Uterus (tissue), 2 donors: ENCODE results near the gene UBE2Z.

ENCODE experiments used
- POLR2A ChIP-seq, 2 donors: fragments of 450-650 bp; IDR thresholded peaks; one replicate each; pipeline ENCODE4 v1.6.1; 2016; ENCODE audit warnings: antibody characterized with exemption in 2 of 2, mild to moderate bottlenecking in 1 of 2, moderate library complexity in 1 of 2
- TF ChIP-seq, protein P1 (sequence below), 4 experiments: fragments of 200-600 bp in 2 of 4; fragments of 450-650 bp in 2 of 4; sonication (generic) in 2 of 4; IDR thresholded peaks; one replicate each; pipeline ENCODE4 v1.5.1; 2016 to 2019; ENCODE audit warnings: antibody characterized with exemption in 4 of 4, mild to moderate bottlenecking in 2 of 4, moderate library complexity in 1 of 4

DNA sequence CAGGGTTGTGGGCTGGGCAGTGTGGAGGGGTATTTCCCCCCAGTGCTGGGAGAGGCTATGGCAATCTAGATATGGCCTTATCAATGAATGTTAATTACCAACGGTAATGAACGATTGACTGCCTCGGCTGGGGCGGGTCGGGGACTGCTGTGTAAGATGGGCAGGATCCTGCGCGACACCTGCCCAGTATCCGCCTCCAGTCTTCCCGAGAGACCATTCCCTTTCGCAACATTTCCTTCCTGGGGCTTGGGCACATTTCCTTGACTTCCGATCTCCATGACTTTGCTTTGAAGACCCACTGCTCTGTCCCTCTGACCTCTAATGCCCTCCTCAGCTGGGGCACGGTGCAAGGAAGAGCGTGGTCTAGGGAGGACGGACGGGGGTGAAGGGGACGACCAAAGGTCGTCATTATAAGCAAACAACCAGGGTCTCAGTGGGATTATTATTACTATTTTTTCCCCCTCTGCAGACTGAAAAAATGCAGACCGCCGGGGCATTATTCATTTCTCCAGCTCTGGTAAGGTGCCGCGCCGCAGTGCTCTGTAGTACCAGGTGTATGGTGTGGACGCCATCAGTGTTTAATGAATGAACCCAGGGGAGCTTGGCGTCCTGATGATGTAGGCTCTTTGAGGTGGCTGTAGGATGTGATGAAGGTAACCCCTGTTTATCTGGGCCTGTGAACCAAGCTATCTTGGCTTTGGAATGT, 15.1 kb upstream of the UBE2Z start:
- TF ChIP-seq, protein P1, sequence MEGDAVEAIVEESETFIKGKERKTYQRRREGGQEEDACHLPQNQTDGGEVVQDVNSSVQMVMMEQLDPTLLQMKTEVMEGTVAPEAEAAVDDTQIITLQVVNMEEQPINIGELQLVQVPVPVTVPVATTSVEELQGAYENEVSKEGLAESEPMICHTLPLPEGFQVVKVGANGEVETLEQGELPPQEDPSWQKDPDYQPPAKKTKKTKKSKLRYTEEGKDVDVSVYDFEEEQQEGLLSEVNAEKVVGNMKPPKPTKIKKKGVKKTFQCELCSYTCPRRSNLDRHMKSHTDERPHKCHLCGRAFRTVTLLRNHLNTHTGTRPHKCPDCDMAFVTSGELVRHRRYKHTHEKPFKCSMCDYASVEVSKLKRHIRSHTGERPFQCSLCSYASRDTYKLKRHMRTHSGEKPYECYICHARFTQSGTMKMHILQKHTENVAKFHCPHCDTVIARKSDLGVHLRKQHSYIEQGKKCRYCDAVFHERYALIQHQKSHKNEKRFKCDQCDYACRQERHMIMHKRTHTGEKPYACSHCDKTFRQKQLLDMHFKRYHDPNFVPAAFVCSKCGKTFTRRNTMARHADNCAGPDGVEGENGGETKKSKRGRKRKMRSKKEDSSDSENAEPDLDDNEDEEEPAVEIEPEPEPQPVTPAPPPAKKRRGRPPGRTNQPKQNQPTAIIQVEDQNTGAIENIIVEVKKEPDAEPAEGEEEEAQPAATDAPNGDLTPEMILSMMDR (IDR thresholded peaks at IDR 0.05) = no peak
- TF ChIP-seq POLR2A (IDR thresholded peaks at IDR 0.05) = no peak
